Measurements from ENCODE around the gene AIFM2. TPM values are rescaled to one million over a fixed set of nuclear protein-coding genes. Genes with fewer than 3 reads are reported as not detected.

AIFM2 gene
- total RNA-seq, 1 experiment from 2014 or later: 16.6 TPM

DNA sequence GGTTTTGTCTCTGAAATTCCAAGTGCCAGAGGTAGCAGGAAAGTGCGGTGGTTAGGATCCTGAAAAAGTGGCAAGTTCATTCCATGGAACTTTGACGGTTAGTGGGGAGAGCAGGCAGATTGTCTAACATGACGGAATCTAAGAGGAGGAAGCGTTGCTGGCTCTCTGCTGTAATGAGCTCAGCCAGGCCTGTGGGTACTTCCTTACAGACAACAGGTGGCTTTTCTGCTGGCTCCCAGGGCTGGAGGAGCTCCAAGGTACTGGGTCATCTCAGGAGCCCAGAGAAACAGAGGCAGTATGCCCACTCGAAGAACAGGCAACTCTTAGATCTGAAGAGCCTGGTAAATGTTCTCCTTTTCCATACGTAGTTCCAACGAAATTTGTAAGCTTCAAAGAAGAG is 3.1 kb upstream of the AIFM2 start:
- ChIA-PET POLR2A (interaction anchor here (0.8 kb wide), 1 partner anchor 11 kb away, joined by 5 read pairs; the partner anchor contains the start of gene TYSND1), CTCF (interaction anchor here (0.6 kb wide), 1 partner anchor 33 kb away, joined by 3 read pairs; no protein-coding TSS in a partner anchor)
- H3K27ac ChIP-seq (ENCODE audit: low read length): no peak overlapping the region
- H3K4me3 ChIP-seq (ENCODE audit: low read depth in 2 of 2, low read length in 2 of 2): no peak overlapping the region
- intact Hi-C loops (cut with micrococcal nuclease; ENCODE audit: unreplicated experiment): no loop called here
- TF ChIP-seq, protein P1, sequence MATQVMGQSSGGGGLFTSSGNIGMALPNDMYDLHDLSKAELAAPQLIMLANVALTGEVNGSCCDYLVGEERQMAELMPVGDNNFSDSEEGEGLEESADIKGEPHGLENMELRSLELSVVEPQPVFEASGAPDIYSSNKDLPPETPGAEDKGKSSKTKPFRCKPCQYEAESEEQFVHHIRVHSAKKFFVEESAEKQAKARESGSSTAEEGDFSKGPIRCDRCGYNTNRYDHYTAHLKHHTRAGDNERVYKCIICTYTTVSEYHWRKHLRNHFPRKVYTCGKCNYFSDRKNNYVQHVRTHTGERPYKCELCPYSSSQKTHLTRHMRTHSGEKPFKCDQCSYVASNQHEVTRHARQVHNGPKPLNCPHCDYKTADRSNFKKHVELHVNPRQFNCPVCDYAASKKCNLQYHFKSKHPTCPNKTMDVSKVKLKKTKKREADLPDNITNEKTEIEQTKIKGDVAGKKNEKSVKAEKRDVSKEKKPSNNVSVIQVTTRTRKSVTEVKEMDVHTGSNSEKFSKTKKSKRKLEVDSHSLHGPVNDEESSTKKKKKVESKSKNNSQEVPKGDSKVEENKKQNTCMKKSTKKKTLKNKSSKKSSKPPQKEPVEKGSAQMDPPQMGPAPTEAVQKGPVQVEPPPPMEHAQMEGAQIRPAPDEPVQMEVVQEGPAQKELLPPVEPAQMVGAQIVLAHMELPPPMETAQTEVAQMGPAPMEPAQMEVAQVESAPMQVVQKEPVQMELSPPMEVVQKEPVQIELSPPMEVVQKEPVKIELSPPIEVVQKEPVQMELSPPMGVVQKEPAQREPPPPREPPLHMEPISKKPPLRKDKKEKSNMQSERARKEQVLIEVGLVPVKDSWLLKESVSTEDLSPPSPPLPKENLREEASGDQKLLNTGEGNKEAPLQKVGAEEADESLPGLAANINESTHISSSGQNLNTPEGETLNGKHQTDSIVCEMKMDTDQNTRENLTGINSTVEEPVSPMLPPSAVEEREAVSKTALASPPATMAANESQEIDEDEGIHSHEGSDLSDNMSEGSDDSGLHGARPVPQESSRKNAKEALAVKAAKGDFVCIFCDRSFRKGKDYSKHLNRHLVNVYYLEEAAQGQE (IDR thresholded peaks at IDR 0.05; ENCODE audit: insufficient read depth in 1 of 2, low read depth in 2 of 2, low read length in 1 of 2): no peak
- TF ChIP-seq POLR2AphosphoS5 (IDR thresholded peaks at IDR 0.05; ENCODE audit: low read depth, low read length) (no peak), SIN3A (IDR thresholded peaks at IDR 0.05; ENCODE audit: borderline replicate concordance, insufficient read depth, low read depth, low read length) (no peak)
- H3K9me3 ChIP-seq (ENCODE audit: control insufficient read depth, insufficient read depth, low read depth, low read length): no peaks in the 10 kb centered on the region
- in situ Hi-C loops (cut with HindIII; ENCODE audit: low pct_unique_long_range_greater_than_20kb, low sequenced_read_pairs): no loop called here
- H3K36me3 ChIP-seq (ENCODE audit: control insufficient read depth, insufficient read depth, low read length): no peaks in the 10 kb centered on the region
- no peak for ATAC-seq
- peaks cover 19% of the 10 kb centered on the region for H3K4me1 ChIP-seq (ENCODE audit: control insufficient read depth, insufficient read depth, low read length)
- H3K27me3 ChIP-seq (ENCODE audit: control insufficient read depth, insufficient read depth, low read length): no peaks in the 10 kb centered on the region
- no TSS peak for BruUV-seq (replicated peaks)
- DNase-seq (ENCODE audit: low read depth, low spot score): no peak

DNA sequence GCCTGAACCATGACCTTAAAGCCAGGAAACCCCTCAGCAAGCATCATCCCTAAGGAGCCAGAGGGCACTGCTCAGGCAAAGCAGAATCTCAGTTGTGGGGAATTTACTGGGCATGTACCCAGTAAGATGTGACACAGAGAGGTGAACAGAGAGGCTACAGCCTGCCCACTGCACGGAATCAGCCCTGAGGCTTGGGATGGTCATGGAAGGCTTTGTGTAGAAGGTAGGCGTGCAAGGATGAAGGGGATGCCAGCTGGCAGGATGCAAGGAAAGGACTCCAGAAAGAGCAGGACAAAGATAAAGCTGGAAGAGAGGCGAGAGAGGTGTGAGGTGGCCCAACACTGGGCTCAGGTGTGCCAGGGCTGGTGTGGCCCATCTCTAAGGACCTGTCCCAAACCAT is 2.4 kb upstream of the AIFM2 start:
- TF ChIP-seq, protein P2, sequence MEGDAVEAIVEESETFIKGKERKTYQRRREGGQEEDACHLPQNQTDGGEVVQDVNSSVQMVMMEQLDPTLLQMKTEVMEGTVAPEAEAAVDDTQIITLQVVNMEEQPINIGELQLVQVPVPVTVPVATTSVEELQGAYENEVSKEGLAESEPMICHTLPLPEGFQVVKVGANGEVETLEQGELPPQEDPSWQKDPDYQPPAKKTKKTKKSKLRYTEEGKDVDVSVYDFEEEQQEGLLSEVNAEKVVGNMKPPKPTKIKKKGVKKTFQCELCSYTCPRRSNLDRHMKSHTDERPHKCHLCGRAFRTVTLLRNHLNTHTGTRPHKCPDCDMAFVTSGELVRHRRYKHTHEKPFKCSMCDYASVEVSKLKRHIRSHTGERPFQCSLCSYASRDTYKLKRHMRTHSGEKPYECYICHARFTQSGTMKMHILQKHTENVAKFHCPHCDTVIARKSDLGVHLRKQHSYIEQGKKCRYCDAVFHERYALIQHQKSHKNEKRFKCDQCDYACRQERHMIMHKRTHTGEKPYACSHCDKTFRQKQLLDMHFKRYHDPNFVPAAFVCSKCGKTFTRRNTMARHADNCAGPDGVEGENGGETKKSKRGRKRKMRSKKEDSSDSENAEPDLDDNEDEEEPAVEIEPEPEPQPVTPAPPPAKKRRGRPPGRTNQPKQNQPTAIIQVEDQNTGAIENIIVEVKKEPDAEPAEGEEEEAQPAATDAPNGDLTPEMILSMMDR (IDR thresholded peaks at IDR 0.05): no peak
- no peak for TF ChIP-seq TCF7L2 (IDR thresholded peaks at IDR 0.05; ENCODE audit: low read depth, low read length)
- TF ChIP-seq, protein P1 (IDR thresholded peaks at IDR 0.05; ENCODE audit: insufficient read depth in 1 of 2, low read depth in 2 of 2, low read length in 1 of 2): no peak
- no peak for TF ChIP-seq POLR2AphosphoS5 (IDR thresholded peaks at IDR 0.05; ENCODE audit: low read depth, low read length)
- TF ChIP-seq SIN3A (IDR thresholded peaks at IDR 0.05; ENCODE audit: borderline replicate concordance, insufficient read depth, low read depth, low read length): no peak
- Histone ChIP-seq H3K4me1 (ENCODE audit: control insufficient read depth, insufficient read depth, low read length) (peaks cover 19% of the 10 kb centered on the region), H3K27me3 (ENCODE audit: control insufficient read depth, insufficient read depth, low read length) (no peaks in the 10 kb centered on the region), H3K36me3 (ENCODE audit: control insufficient read depth, insufficient read depth, low read length) (no peaks in the 10 kb centered on the region), H3K9me3 (ENCODE audit: control insufficient read depth, insufficient read depth, low read depth, low read length) (no peaks in the 10 kb centered on the region), H3K4me3 (ENCODE audit: low read depth in 2 of 2, low read length in 2 of 2) (no peak overlapping the region), H3K27ac (ENCODE audit: low read length) (no peak overlapping the region)
- ATAC-seq (no peak), DNase-seq (ENCODE audit: low read depth, low spot score) (no peak)
- no TSS peak for BruUV-seq (replicated peaks)
- intact Hi-C loops (cut with micrococcal nuclease; ENCODE audit: unreplicated experiment): no loop called here
- in situ Hi-C loops (cut with HindIII; ENCODE audit: low pct_unique_long_range_greater_than_20kb, low sequenced_read_pairs): no loop called here
- POLR2A ChIA-PET: interaction anchor here (0.8 kb wide), 1 partner anchor 11 kb away, joined by 5 read pairs; the partner anchor contains the start of gene TYSND1
- CTCF ChIA-PET: interaction anchor here (0.6 kb wide), 1 partner anchor 32 kb away, joined by 3 read pairs; no protein-coding TSS in a partner anchor

All from Panc1 (cell line).